ENCODE data around the gene OR1I1.

The OR1I1 gene

DNA sequence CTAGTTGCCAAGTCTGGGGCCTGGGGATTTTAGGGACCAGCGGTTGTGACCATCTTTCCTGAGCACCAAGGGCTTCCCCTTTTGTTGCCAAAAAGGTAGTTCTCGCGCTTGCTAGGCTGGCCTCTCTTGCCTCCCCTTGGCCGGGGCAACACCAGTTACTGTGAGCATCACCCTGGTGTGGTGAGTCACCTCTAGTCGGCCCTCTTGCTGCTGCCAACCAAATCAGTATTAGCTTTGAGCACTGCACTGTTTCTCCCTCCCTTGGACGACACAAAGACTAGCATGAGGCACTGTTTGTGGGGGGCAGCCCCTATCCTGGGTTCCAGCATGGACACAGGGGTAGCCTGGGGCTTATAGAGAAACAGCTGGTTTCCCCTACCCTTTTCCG is 32.1 kb downstream of the OR1I1 start:
- no peak for TF ChIP-seq GABPA (IDR thresholded peaks at IDR 0.05; ENCODE audit: low read depth)
- TF ChIP-seq SPI1 (IDR thresholded peaks at IDR 0.05; ENCODE audit: borderline replicate concordance, low read depth) = no peak
- TF ChIP-seq POLR2AphosphoS5 (IDR thresholded peaks at IDR 0.05; ENCODE audit: low read depth) = no peak
- TF ChIP-seq, protein P1, sequence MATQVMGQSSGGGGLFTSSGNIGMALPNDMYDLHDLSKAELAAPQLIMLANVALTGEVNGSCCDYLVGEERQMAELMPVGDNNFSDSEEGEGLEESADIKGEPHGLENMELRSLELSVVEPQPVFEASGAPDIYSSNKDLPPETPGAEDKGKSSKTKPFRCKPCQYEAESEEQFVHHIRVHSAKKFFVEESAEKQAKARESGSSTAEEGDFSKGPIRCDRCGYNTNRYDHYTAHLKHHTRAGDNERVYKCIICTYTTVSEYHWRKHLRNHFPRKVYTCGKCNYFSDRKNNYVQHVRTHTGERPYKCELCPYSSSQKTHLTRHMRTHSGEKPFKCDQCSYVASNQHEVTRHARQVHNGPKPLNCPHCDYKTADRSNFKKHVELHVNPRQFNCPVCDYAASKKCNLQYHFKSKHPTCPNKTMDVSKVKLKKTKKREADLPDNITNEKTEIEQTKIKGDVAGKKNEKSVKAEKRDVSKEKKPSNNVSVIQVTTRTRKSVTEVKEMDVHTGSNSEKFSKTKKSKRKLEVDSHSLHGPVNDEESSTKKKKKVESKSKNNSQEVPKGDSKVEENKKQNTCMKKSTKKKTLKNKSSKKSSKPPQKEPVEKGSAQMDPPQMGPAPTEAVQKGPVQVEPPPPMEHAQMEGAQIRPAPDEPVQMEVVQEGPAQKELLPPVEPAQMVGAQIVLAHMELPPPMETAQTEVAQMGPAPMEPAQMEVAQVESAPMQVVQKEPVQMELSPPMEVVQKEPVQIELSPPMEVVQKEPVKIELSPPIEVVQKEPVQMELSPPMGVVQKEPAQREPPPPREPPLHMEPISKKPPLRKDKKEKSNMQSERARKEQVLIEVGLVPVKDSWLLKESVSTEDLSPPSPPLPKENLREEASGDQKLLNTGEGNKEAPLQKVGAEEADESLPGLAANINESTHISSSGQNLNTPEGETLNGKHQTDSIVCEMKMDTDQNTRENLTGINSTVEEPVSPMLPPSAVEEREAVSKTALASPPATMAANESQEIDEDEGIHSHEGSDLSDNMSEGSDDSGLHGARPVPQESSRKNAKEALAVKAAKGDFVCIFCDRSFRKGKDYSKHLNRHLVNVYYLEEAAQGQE (IDR thresholded peaks at IDR 0.05; ENCODE audit: insufficient replicate concordance, low read depth) = no peak
- TF ChIP-seq, protein P2, sequence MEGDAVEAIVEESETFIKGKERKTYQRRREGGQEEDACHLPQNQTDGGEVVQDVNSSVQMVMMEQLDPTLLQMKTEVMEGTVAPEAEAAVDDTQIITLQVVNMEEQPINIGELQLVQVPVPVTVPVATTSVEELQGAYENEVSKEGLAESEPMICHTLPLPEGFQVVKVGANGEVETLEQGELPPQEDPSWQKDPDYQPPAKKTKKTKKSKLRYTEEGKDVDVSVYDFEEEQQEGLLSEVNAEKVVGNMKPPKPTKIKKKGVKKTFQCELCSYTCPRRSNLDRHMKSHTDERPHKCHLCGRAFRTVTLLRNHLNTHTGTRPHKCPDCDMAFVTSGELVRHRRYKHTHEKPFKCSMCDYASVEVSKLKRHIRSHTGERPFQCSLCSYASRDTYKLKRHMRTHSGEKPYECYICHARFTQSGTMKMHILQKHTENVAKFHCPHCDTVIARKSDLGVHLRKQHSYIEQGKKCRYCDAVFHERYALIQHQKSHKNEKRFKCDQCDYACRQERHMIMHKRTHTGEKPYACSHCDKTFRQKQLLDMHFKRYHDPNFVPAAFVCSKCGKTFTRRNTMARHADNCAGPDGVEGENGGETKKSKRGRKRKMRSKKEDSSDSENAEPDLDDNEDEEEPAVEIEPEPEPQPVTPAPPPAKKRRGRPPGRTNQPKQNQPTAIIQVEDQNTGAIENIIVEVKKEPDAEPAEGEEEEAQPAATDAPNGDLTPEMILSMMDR (IDR thresholded peaks at IDR 0.05; ENCODE audit: insufficient read depth, low read length) = no peak
- Histone ChIP-seq H3K27ac (replicated peaks) (no peak overlapping the region), H3K27me3 (ENCODE audit: insufficient read depth, poor library complexity, severe bottlenecking) (no peaks in the 10 kb centered on the region), H3K4me3 (replicated peaks; ENCODE audit: insufficient read depth, low read length) (no peak overlapping the region)
- no peak for DNase-seq (ENCODE audit: low read depth in 1 of 2, low spot score in 1 of 2)

DNA sequence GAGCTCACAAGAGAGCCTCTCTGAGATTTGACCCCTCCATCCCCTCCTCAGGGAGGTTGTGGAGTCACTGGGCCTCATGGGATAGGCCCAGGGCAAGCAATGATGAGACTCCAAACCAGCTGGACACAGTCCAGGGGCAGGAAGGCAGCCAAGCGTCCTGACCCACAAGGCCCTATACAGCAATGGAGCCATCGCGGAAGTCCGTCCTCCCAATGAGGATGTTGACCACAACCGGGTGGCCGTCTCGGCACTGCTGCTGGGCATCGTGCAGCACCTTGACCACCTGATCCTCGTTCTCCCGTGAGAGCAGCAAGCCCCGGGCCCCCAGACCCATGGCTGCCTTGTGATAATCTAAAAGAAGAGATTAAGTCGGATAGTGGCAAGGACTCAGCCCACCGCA is 33.1 kb downstream of the OR1I1 start:
- Histone ChIP-seq H3K27me3 (ENCODE audit: insufficient read depth, poor library complexity, severe bottlenecking) (no peaks in the 10 kb centered on the region), H3K4me3 (replicated peaks; ENCODE audit: insufficient read depth, low read length) (no peak overlapping the region), H3K27ac (replicated peaks) (no peak overlapping the region)
- DNase-seq (ENCODE audit: low read depth in 1 of 2, low spot score in 1 of 2) = no peak
- TF ChIP-seq, protein P1 (IDR thresholded peaks at IDR 0.05; ENCODE audit: insufficient replicate concordance, low read depth) = no peak
- TF ChIP-seq, protein P2 (IDR thresholded peaks at IDR 0.05; ENCODE audit: insufficient read depth, low read length) = no peak
- TF ChIP-seq POLR2AphosphoS5 (IDR thresholded peaks at IDR 0.05; ENCODE audit: low read depth) (no peak), SPI1 (IDR thresholded peaks at IDR 0.05; ENCODE audit: borderline replicate concordance, low read depth) (no peak), GABPA (IDR thresholded peaks at IDR 0.05; ENCODE audit: low read depth) (no peak)

DNA sequence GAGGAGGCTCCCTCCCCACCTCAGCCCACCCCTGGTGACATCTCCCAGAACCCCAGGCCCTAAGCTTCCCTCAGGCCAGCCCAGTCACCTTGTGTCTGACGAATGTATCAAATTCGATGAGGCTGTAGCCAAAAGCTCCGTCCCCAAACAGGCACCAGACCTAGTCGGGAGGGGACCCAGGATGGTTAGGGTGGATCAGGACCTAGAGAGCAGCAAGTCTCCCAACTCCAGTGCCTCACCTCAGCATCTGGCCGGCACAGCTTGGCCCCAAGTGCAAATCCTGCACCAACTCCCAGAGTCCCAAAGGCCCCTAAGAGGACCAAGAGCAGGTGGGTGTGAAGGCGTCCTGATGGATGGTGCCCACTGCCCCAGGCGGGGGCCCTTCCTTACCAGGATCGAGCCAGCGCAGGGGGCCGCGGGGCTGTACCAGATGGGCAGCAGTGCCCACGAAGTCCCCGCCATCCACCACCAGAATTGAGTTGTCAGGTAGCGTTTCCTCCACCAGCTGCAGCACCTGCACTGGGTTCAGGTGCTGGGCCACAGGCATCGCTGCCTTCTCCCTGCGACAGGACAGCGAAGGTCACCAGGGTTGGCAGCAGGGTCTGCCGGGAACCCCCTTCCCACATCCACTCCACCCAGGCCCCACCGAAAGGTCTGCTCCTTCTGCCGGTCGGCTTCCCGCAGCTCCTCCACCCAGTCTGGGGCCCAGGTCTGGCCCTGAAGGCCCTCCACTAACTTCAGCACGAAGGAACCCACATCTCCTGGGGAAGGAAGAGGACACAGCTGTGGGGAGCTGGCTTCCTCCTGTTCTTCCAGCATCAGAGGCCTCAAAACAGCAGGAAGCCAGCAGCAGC is 34.0 kb downstream of the OR1I1 start:
- H3K4me3 ChIP-seq (replicated peaks; ENCODE audit: insufficient read depth, low read length) = no peak overlapping the region
- no peak overlapping the region for H3K27ac ChIP-seq (replicated peaks)
- no peaks in the 10 kb centered on the region for H3K27me3 ChIP-seq (ENCODE audit: insufficient read depth, poor library complexity, severe bottlenecking)
- no peak for DNase-seq (ENCODE audit: low read depth in 1 of 2, low spot score in 1 of 2)
- TF ChIP-seq, protein P1 (IDR thresholded peaks at IDR 0.05; ENCODE audit: insufficient replicate concordance, low read depth) = no peak
- TF ChIP-seq, protein P2 (IDR thresholded peaks at IDR 0.05; ENCODE audit: insufficient read depth, low read length) = no peak
- TF ChIP-seq GABPA (IDR thresholded peaks at IDR 0.05; ENCODE audit: low read depth) (no peak), POLR2AphosphoS5 (IDR thresholded peaks at IDR 0.05; ENCODE audit: low read depth) (no peak), SPI1 (IDR thresholded peaks at IDR 0.05; ENCODE audit: borderline replicate concordance, low read depth) (no peak)
